Measurements from ENCODE around the gene SSC4D.

SSC4D gene

GRCh38 chr7:76351372-76351771, 58.1 kb downstream of the SSC4D start:
- no peak for DNase-seq

DNA sequence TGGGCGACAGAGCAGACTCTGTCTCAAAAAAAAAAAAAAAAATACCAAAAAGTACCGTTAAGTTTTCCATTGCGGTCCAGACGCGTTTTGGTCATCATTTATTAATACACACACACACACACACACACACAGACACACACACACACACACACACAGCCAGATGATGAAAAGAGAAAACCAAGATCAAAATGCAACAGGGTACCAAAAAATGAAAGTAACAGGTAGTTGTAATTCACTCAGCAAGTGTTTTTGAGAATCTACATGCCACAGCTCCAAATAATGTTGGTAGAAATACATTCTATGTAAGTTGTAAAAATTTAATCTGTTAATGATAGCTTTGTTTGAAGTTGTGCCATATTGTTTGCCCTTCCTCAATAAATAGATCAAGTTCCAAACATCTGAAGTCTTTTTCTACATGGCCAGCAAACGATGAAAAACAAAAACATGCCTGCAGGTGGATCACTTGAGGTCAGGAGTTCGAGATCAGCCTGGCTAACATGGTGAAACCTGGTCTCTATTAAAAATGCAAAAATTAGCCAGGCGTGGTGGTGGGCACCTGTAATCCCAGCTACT, 60.1 kb downstream of the SSC4D start:
- DNase-seq = no peak

- DNase-seq = no peak
Measured at GRCh38 chr7:76347710-76348109, 61.8 kb downstream of the SSC4D start.

DNA sequence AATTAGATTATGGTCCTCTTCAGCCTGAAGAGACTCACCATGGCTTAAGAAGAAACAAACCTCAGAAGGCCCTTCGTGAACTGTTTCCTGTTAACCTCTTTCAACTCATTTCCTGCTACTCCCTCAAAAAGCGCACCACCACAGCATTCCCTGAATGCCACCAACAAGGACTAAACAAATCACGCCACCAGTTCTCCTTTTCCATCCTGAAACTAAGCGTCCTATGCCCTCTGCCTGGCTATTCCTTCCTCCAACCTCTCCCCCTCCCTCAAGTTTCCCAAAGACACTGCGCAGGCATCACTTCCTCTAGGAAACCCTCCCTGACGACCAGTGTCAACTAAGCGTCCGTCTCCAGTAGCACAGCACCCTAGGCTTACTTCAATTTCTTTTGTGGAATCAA, 62.7 kb downstream of the SSC4D start:
- DNase-seq = no peak

DNA sequence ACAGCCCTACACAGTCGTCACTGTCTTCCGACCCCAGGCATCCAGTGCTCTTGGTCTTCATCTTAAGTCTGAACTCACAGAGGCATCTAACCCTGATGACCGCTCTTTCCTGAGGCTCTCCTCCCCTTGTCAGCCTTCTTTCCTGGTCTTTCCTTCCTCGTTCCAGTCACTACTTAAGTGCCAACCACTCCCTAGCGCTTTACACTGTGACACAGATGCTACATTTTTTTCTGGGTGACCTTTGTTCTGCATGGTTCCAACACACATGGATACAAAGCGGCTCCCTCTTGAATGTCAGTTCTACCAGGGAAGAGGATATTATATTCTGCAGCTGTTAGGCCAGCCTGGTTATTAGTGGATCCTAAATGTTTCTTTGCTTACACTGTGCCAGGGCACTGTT, 63.4 kb downstream of the SSC4D start:
- no peak for DNase-seq

DNA sequence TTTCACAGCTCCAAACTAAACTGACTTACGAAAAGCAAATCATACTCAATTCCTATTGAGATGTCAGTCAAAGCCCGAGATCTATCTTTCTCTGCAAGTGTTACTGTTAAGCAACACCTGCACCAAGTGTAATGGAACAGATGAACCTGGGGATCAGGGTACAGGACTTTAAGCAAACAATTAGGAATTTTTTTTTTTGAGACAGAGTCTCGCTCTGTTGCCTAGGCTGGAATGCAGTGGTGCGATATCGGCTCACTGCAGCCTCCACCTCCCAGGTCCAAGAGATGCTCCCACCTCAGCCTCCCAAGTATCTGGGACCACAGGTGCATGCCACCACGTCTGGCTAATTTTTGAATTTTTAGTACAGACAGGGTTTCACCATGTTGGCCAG, 65.6 kb downstream of the SSC4D start:
- DNase-seq = no peak

DNA sequence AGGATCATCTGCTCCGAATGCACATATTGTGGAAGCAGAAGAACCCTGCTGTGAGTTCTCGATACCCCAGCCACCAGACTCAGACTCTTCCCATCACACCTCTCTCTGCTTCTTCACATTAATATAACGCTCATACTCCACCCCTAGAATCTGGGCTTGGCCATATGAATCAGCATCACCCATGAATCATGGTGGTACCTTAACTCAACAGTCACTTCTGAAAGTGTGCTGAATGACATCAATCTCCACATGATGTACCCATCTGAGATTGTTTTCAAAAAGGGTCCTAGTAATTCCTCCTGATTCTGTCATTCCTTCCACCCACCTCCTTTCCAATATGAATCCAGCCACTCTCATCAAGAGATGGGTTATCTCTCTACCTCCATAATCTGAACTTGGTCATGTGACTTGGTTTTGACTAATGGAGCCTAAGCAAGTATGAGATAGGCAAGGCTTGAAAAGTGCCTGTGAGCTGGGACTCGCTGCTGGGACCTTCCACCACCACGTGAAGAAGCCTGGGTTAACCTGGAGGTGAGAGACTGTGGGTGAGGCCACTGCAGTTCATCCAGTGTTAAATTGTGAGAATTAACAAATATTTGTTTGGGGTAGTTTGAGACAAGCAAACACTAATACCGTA, 66.1 kb downstream of the SSC4D start:
- DNase-seq = no peak

GRCh38 chr7:76342222-76342621, 67.3 kb downstream of the SSC4D start:
- DNase-seq = no peak

DNA sequence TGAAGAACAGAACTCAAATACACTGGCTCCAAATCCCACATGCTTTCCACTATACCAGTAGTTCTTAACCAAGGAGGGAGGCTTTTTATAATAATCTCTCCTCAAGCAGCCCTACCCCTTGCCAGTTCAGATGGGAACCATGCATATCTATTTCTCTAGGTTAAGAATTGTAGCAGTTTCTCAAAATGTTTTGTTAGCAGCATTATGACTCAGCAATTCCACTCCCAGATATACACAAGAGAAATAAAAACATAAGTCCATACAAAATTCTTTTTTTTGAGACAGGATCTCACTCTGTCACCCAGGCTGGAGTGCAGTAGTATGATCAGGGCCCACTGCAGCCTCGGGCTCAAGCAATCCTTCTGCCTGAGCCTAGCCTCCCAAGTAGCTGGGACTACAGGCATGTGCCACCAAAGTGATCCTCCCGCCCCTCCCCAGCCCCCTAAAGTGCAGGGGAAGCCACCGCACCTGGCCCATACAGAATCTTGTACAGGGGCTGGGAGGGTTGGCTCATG, 68.8 kb downstream of the SSC4D start:
- no peak for DNase-seq
